ENCODE results near the gene PSMD11. TPM values are rescaled to one million over a fixed set of nuclear protein-coding genes. Genes with fewer than 3 reads are reported as not detected.

PSMD11 gene
- total RNA-seq, 6 experiments from 2014 or later = 45.7 to 61.3 (median 51.6) TPM

DNA sequence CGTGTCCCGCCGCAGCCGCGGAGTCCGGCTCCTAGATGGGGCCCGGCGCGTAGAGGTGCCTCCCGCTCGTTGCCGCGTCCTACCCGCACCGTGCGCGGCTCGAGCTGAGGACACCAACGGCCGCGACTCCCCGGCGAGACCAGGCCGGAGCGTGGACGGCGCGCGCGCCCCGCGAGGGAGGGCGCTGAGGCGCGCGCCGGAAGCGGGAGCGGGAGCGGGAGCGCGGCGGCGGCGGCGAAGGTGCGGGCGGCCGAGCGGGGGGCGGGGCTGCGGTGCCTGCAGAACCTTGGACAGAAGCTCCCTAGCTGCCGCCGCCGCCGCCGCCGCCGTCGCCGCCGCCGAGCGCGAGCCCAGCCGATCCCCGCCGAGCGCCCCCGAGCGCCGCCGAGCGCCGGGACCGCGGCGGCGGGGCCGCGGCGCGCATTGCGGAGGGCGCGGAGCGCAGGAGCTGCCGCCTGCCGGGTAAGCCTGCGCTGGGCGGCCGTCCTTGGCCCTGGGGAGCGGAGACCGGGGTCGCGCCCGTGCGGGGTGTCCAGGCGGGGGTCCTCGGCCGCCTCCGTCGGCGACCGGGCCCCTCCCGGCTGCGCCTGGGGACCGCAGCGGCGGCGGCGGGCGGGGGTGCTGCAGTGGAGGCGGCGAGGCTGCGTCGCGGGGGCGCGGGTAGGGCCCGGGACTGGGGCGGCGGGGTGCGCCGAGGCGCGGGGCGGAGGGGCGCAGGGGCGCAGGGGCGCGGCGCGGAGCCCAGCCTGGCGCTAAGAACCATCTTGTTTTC, 42.6 kb downstream of the PSMD11 start, which contains the start of gene CDK5R1:
Gene CDK5R1 (plus strand): TSS at position 293 of the 772 bp plus-strand sequence. CDS start 628 bp downstream, outside the sequence.
- peak; percentile 47 to 57 (median 51) for ATAC-seq
- DNase-seq = peak; percentile 77 to 80 (median 79)
- no peak for TF ChIP-seq POLR2A (IDR thresholded peaks at IDR 0.05)
- TF ChIP-seq, protein P1, sequence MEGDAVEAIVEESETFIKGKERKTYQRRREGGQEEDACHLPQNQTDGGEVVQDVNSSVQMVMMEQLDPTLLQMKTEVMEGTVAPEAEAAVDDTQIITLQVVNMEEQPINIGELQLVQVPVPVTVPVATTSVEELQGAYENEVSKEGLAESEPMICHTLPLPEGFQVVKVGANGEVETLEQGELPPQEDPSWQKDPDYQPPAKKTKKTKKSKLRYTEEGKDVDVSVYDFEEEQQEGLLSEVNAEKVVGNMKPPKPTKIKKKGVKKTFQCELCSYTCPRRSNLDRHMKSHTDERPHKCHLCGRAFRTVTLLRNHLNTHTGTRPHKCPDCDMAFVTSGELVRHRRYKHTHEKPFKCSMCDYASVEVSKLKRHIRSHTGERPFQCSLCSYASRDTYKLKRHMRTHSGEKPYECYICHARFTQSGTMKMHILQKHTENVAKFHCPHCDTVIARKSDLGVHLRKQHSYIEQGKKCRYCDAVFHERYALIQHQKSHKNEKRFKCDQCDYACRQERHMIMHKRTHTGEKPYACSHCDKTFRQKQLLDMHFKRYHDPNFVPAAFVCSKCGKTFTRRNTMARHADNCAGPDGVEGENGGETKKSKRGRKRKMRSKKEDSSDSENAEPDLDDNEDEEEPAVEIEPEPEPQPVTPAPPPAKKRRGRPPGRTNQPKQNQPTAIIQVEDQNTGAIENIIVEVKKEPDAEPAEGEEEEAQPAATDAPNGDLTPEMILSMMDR (IDR thresholded peaks at IDR 0.05) = no peak
- Histone ChIP-seq H3K27ac (peak within 1 kb of the TSS in 1 of 3 donors; percentile 52), H3K4me3 (peak within 1 kb of the TSS; percentile 49 to 69 (median 53)), H3K27me3 (no peaks in the 10 kb centered on the region), H3K36me3 (peaks cover 0 to 9% (median 5%) of the 10 kb centered on the region in 4 donors), H3K4me1 (peaks cover 0 to 16% (median 0%) of the 10 kb centered on the region in 4 donors), H3K9me3 (no peaks in the 10 kb centered on the region)
- intact Hi-C loops (cut with DNase I) = no loop called here
- WGBS (ENCODE audit: insufficient coverage, low coverage, low lambda C conversion rate, missing lambda C conversion rate) = 2% methylated on average over 33 of the region's 135 CpGs

DNA sequence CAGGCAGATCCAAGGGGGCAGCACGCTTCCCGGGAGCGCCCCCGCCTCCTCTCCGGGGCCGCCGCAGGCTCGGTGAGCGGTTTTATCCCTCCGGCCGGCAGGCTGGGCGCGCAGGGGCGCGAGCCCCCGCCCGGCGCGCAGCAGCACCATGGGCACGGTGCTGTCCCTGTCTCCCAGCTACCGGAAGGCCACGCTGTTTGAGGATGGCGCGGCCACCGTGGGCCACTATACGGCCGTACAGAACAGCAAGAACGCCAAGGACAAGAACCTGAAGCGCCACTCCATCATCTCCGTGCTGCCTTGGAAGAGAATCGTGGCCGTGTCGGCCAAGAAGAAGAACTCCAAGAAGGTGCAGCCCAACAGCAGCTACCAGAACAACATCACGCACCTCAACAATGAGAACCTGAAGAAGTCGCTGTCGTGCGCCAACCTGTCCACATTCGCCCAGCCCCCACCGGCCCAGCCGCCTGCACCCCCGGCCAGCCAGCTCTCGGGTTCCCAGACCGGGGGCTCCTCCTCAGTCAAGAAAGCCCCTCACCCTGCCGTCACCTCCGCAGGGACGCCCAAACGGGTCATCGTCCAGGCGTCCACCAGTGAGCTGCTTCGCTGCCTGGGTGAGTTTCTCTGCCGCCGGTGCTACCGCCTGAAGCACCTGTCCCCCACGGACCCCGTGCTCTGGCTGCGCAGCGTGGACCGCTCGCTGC, 43.3 kb downstream of the PSMD11 start:
- no peaks in the 10 kb centered on the region for H3K9me3 ChIP-seq
- no peak for DNase-seq
- TF ChIP-seq, protein P1 (IDR thresholded peaks at IDR 0.05) = no peak
- TF ChIP-seq POLR2A (IDR thresholded peaks at IDR 0.05) = no peak
- intact Hi-C loops (cut with DNase I) = no loop called here
- no peaks in the 10 kb centered on the region for H3K27me3 ChIP-seq
- no CpG with 5 or more reads among the region's 59 CpGs for WGBS (ENCODE audit: insufficient coverage, low coverage, low lambda C conversion rate, missing lambda C conversion rate)
- peaks cover 0 to 4% (median under 1%) of the 10 kb centered on the region in 4 donors for H3K36me3 ChIP-seq
- no peak overlapping the region for H3K27ac ChIP-seq
- peak overlapping the region; percentile 31 to 69 (median 38) for H3K4me3 ChIP-seq
- ATAC-seq = no peak
- peaks cover 0 to 16% (median 0%) of the 10 kb centered on the region in 4 donors for H3K4me1 ChIP-seq

DNA sequence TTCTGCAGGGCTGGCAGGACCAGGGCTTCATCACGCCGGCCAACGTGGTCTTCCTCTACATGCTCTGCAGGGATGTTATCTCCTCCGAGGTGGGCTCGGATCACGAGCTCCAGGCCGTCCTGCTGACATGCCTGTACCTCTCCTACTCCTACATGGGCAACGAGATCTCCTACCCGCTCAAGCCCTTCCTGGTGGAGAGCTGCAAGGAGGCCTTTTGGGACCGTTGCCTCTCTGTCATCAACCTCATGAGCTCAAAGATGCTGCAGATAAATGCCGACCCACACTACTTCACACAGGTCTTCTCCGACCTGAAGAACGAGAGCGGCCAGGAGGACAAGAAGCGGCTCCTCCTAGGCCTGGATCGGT, 43.9 kb downstream of the PSMD11 start:
- Histone ChIP-seq H3K4me1 (peaks cover 0 to 16% (median 0%) of the 10 kb centered on the region in 4 donors), H3K27me3 (no peaks in the 10 kb centered on the region), H3K9me3 (no peaks in the 10 kb centered on the region), H3K4me3 (peak overlapping the region in 1 of 3 donors; percentile 69), H3K36me3 (no peaks in the 10 kb centered on the region), H3K27ac (no peak overlapping the region)
- intact Hi-C loops (cut with DNase I) = no loop called here
- TF ChIP-seq POLR2A (IDR thresholded peaks at IDR 0.05) = no peak
- TF ChIP-seq, protein P1 (IDR thresholded peaks at IDR 0.05) = no peak
- no peak for DNase-seq
- WGBS (ENCODE audit: insufficient coverage, low coverage, low lambda C conversion rate, missing lambda C conversion rate) = 97% methylated on average over 5 of the region's 16 CpGs
- no peak for ATAC-seq

DNA sequence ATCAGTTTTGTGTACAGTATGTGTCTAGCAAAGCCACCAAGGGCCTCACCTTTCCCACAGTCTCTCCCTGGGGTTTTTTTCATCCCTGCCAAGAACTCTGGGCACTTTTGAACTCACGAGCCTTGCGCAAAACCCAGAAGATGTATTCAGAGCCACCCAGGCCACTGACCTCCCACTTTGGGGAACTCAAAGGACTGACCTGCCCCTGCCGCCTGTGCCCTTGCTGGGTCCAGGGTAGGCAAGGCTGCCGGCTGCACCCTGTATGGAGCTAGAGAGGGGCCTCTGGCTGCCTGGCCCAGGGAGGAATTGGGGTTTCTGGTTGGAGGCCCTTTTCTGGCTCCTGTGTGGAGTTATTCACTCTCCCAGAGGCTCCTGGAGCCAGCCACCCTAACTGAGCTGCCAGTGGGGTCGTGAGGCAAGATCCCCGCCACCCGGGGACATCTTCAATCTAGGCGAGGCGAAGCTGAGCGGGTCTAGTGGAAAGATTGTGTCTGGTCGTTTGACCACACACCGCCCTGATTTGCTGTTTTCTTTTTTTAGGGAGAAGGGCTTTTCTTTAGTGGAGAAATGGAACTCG, 44.4 kb downstream of the PSMD11 start:
- WGBS (ENCODE audit: insufficient coverage, low coverage, low lambda C conversion rate, missing lambda C conversion rate) = 68% methylated on average over 5 of the region's 13 CpGs
- peaks cover 0 to 16% (median 0%) of the 10 kb centered on the region in 4 donors for H3K4me1 ChIP-seq
- no peaks in the 10 kb centered on the region for H3K36me3 ChIP-seq
- DNase-seq (peak in 1 of 3 donors; percentile 69), ATAC-seq (peak in 1 of 4 donors; percentile 2)
- no peaks in the 10 kb centered on the region for H3K9me3 ChIP-seq
- intact Hi-C loops (cut with DNase I) = no loop called here
- H3K27ac ChIP-seq = no peak overlapping the region
- H3K27me3 ChIP-seq = no peaks in the 10 kb centered on the region
- H3K4me3 ChIP-seq = no peak overlapping the region
- TF ChIP-seq, protein P1 (IDR thresholded peaks at IDR 0.05) = no peak
- TF ChIP-seq POLR2A (IDR thresholded peaks at IDR 0.05) = no peak

All from right lobe of liver (tissue), 6 donors.